ENCODE data around the gene ADD1. TPM values are rescaled to one million over a fixed set of nuclear protein-coding genes. Genes with fewer than 3 reads are reported as not detected.

Gene ADD1
- total and polyA plus RNA-seq, 2 of the 13 experiments (the other 11 are each of a cell fraction or from before 2014, with no cell fraction given): 73.9 to 122 TPM

- Histone ChIP-seq H4K20me1 (ENCODE audit: insufficient read depth, low read length) (peaks cover 31% of the 10 kb centered on the region), H3K4me1 (ENCODE audit: insufficient read depth, low read length) (peaks cover 98% of the 10 kb centered on the region), H3K9ac (ENCODE audit: insufficient read depth, low read depth, low read length) (peak overlapping the region; percentile 27; the same call in 1 of the 2 replicates), H3K79me2 (ENCODE audit: insufficient read depth, low read length) (peaks cover 95% of the 10 kb centered on the region), H3K27me3 (ENCODE audit: control insufficient read depth in 1 of 2, insufficient read depth in 2 of 2, low read length in 2 of 2) (no peaks in the 10 kb centered on the region), H2AFZ (ENCODE audit: low read length) (no peak overlapping the region), H3K9me3 (ENCODE audit: low read length) (no peaks in the 10 kb centered on the region), H3K36me3 (replicated peaks in 1 of 2; ENCODE audit: control insufficient read depth in 1 of 2, insufficient read depth in 2 of 2, low read length in 2 of 2) (no peaks in the 10 kb centered on the region), H3K4me3 (replicated peaks in 1 of 3; ENCODE audit: insufficient read depth in 1 of 3, low read depth in 2 of 3, low read length in 3 of 3) (peak overlapping the region in 1 of 3 experiments; percentile 21; a peak in 1 of 6 replicates), H3K4me2 (ENCODE audit: low read depth, low read length) (peak overlapping the region; percentile 58), H3K27ac (ENCODE audit: extremely low read length, insufficient read depth, low read length) (peak overlapping the region; percentile 63)
- POLR2A ChIA-PET: interaction anchor here (0.8 to 1.2 kb wide), 2 partner anchors 16 to 67 kb away, joined by 3 to 7 read pairs; no protein-coding TSS in a partner anchor
- FAIRE-seq: no peak
- no TSS peak for BruUV-seq (replicated peaks)
- DNase-seq (ENCODE audit: low spot score): peak; percentile 95
- intact Hi-C loops (cut with micrococcal nuclease; ENCODE audit: unreplicated experiment) (loop anchor here (2.0 to 10.0 kb wide), 4 partner anchors 16 to 106 kb away; partner anchors contain the start of gene TNIP2), in situ Hi-C loops (cut with HindIII; ENCODE audit: extremely low pct_ligation_motif_present, low pct_unique_long_range_greater_than_20kb) (no loop called here)
- CTCF ChIA-PET (ENCODE audit: low intra/inter-chr PET ratio, low total read pairs): no interaction called here
- WGBS (ENCODE audit: low lambda C conversion rate): 44% methylated on average over 6 of the region's 6 CpGs
- peak; percentile 91 for ATAC-seq
- TF ChIP-seq ZNF747 (CRISPR knock-in tag; IDR thresholded peaks at IDR 0.05; ENCODE audit: borderline replicate concordance): no peak
- 0 out of 2 replicates have a peak, but pooled peaks have one; percentile 35 for TF ChIP-seq HNF1A (IDR thresholded peaks at IDR 0.05; ENCODE audit: low read depth)
- TF ChIP-seq HNF1A (CRISPR knock-in tag; IDR thresholded peaks at IDR 0.05; ENCODE audit: borderline replicate concordance): peak; percentile 69; the same call in 1 of the 2 replicates
- no peak for TF ChIP-seq ZNF432 (CRISPR knock-in tag; IDR thresholded peaks at IDR 0.05; ENCODE audit: borderline replicate concordance)
- no peak for TF ChIP-seq SP1 (IDR thresholded peaks at IDR 0.05)
- TF ChIP-seq SP1 (CRISPR knock-in tag; IDR thresholded peaks at IDR 0.05): no peak
- TF ChIP-seq MAFF (IDR thresholded peaks at IDR 0.05; ENCODE audit: low read depth, low read length): no peak
- peak; percentile 55; the same call in 1 of the 2 replicates for TF ChIP-seq SSRP1 (CRISPR knock-in tag; IDR thresholded peaks at IDR 0.05)
- TF ChIP-seq TMF1 (CRISPR knock-in tag; IDR thresholded peaks at IDR 0.05; ENCODE audit: low read depth): no peak
- 0 out of 2 replicates have a peak, but pooled peaks have one; percentile 39 for TF ChIP-seq TARDBP (CRISPR knock-in tag; IDR thresholded peaks at IDR 0.05)
- TF ChIP-seq MLXIP (CRISPR knock-in tag; IDR thresholded peaks at IDR 0.05; ENCODE audit: borderline replicate concordance): no peak
- no peak for TF ChIP-seq ATRX (CRISPR knock-in tag; IDR thresholded peaks at IDR 0.05; ENCODE audit: borderline replicate concordance)
- TF ChIP-seq ZNF274 (CRISPR knock-in tag; IDR thresholded peaks at IDR 0.05): no peak
- peak; percentile 90 for TF ChIP-seq SOX13 (IDR thresholded peaks at IDR 0.05)
- TF ChIP-seq SOX13 (CRISPR knock-in tag; conservative IDR thresholded peaks at IDR 0.05 in 1 of 2, IDR thresholded peaks at IDR 0.05 in 1 of 2): peak in 1 of 2 experiments; percentile 98; a peak in 2 of 4 replicates
- TF ChIP-seq MIER3 (CRISPR knock-in tag; IDR thresholded peaks at IDR 0.05; ENCODE audit: borderline replicate concordance): peak; percentile 30; the same call in 1 of the 2 replicates
- no peak for TF ChIP-seq SMAD3 (CRISPR knock-in tag; IDR thresholded peaks at IDR 0.05)
These were observed 17.0 kb downstream of the ADD1 start for GRCh38 chr4:2860391-2861348.
